ENCODE data around the gene ANKRD13A.
"Not testable (repeated sequence)": the region's sequence is repeated elsewhere in the genome, so short reads cannot be mapped to it uniquely, and the experiment has no call there.

The ANKRD13A gene

DNA sequence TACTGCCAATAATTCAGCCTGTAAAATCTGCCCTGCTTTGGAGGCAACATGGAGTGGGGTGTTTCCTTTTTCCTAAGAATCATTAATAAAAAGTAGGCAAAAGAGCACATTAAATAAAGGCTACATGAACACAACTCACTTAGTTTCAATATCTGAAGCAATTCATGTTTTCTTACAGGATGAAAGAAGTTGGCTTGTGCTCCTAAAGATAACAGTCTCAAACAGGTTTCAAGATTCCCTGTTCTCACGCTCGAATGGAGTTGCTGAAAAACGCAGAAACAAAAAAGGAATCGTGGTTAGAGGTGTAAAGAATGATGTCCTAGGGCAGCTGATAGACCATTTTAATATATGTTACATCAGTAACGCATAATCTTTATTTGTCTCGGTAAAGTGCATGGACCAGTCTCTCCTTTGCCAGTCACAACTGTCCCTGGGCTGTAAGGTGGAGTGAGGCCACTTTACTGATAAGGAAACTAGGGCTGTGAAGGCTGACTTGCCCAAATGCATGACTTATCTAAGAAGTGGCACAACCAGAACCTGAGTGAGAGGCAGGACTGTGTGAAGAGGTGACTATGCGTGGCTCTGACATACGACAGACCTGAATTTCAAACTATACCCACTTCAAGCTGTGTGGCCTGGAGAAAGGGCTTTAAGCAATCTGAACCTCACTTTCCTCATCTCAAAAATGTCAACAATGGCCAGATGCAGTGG, 15.6 kb upstream of the ANKRD13A start:
- no peak for DNase-seq (ENCODE audit: low read depth)

- not testable (repeated sequence) for DNase-seq (ENCODE audit: low read depth)
These were observed 13.0 kb upstream of the ANKRD13A start for GRCh38 chr12:109986236-109986635.

- no peak for DNase-seq (ENCODE audit: low read depth)
These were observed 11.6 kb upstream of the ANKRD13A start for GRCh38 chr12:109987615-109988014.

DNA sequence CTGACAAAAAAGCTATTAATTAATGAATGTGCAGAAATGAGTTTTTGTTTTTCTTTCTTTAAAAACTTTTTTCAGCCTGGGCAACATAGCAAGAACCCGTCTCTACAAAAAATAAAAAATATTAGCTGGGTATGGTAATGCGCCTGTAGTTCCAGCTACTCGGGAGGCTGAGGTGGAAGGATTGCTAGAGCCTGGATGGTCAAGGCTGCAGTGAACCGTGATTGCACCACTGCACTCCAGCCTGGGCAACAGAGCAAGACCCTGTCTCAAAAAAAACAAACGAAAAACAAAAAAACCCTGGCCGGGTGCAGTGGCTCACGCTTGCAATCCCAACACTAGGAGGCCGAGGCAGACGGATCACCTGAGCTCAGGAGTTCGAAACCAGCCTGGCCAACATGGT, 11.0 kb upstream of the ANKRD13A start:
- no peak for DNase-seq (ENCODE audit: low read depth)

- no peak for DNase-seq (ENCODE audit: low read depth)
These were observed 10.3 kb upstream of the ANKRD13A start for GRCh38 chr12:109988903-109989302.

- no peak for DNase-seq (ENCODE audit: low read depth)
These were observed 9.8 kb upstream of the ANKRD13A start for GRCh38 chr12:109989380-109989779.

- no peak for DNase-seq (ENCODE audit: low read depth)
These were observed 7.6 kb upstream of the ANKRD13A start for GRCh38 chr12:109991586-109991985.

DNA sequence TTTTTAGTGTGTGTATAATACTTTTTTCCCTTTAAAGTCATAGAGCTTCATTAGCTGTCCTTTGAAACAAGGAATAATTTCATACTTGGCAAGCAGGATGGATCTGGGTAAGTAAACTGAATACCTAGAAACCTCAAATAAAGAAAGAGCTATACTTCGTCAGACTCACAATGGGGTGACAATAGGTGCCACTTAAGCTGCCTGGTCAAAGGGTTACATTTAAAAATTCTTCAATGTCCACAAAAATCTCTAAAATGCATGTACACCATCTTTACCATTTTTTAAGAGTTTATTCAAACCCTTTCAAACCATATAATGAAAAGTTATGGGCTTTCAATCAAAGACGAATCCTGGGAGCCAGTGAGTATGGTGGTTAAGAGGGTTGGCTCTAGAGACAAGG, 6.1 kb upstream of the ANKRD13A start:
- DNase-seq (ENCODE audit: low read depth) = no peak

DNA sequence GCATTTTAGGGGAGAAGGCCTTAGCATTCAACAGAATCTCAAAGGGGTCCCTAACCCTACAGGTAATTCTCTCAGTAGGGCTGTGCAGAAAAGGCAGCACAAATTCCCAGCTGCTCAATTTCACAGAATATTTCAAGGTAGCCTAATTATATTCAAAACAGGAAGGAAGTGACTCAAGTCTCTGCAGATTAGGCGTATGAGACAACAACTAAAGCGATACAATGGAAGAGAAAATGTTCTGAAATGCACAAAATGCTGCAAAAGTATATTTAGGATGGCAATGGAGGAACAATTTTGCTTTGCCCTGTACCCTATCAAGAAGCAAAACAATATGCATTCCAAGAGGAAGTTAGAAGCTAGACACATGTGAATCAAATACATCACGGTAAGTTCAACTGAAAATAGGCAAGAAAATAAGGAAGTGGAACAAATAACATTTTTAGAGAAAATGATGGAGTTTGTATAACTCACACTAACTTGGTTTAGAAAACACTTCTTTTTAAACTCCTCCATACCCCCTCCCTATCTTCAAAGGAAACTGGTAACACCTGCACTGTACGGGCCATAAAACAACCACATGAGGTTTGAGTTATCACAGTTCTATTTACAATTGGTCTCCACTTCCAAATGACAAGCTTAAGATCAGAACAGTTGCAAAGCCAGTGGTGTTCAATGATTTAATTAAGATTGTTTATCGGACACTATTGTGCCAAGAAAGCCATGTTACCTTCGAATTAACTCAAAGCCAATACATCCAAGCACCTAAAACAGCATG, 4.6 kb upstream of the ANKRD13A start:
- no peak for DNase-seq (ENCODE audit: low read depth)

- DNase-seq (ENCODE audit: low read depth) = no peak
These were observed 3.9 kb upstream of the ANKRD13A start for GRCh38 chr12:109995361-109995685.

GRCh38 chr12:109995686-109996482, 3.3 kb upstream of the ANKRD13A start, which contains the start of gene GIT2:
GIT2 (minus strand) TSS chr12:109996368; CDS start chr12:109996224, 144 bp downstream.
- peak; percentile 91 for DNase-seq (ENCODE audit: low read depth)

- DNase-seq (ENCODE audit: low read depth) = no peak
These were observed 2.8 kb upstream of the ANKRD13A start for GRCh38 chr12:109996483-109996853.

DNA sequence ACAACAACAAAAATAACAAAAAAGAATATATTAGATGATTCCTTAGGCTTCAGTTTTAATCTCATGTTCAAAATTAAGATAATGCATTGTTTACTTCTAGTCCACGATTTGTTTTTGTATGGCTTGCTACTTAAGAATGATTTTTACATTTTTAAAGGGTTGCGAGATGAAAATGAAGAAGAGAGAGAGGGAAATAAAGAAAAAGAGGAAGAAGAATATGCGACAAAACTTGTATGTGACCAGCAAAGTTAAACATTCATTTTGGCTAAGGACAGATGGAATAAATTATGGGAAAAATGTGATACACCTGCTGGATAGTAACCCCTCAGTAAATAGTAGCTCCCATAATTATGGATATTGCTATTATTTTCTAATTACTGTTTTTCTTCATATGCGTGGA, 1.8 kb upstream of the ANKRD13A start:
- no peak for DNase-seq (ENCODE audit: low read depth)

DNA sequence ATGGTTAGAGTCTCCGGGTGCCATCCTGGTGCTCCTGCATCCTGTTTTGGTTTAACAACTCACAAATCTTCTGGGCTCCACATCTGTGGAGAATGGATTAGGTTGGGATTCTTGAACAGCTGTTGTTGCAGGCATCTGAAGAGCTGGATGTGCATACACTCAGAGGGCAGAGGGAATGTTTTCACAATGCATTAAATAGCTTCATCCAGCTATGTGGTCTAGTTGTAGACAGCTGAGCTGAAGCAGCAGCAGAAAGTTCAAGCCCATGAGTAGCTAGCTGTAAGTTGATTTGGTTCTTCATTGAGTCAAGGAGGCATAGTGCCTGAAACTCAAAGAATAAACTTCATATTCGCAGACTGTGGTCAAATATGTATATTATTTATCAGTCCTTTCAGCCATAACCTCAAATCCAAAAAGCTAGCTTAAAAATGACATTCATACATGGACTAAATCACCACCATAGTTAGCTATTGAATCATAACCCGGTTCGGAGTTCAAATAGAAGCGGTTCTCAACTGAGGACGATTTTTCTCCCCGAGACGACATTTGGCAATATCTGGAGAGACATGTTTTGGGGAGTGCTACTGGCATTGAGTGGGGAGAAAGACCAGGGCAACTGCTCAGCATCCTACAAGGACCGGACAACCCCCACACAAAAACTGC, 858 bp upstream of the ANKRD13A start:
- DNase-seq (ENCODE audit: low read depth) = no peak

DNA sequence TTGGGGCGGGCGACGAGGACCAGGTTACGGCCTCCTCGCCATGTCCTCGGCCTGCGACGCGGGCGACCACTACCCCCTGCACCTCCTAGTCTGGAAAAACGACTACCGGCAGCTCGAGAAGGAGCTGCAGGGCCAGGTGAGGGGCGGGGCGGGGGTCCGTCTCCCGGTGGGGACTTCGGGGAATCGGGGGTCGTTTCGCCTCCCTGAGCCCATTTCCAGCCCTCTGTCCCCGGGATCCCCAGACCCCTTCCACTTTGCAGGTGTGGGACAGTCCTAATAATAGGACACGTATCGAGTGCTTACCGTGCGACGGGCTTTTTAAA, 380 bp downstream of the ANKRD13A start:
- no peak for DNase-seq (ENCODE audit: low read depth)

DNA sequence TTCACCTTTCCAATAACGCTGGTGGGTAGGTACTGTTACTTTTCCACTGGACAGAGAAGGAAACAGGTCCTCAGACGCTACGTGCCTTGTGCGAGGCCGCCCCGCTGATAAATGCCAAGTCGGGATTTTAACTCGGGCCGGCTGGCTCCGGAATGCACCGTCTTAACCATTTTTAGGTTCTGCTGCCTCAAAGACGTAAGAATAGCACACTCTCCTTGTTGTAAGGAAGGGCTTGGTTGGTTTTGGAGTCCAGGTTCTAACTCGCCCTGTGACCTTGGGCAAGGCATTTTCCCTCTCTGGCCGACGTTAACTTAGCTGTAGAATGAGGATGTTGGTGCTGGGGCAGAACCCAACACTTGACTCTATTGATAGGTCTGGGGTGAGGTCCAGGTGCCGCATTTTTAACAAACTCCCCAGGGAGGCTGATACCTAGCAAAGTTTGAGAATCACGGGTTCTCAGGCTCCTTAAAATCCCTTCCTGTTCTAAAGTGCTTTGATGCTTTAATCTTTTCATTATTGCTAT, 814 bp downstream of the ANKRD13A start:
- DNase-seq (ENCODE audit: low read depth) = no peak

- DNase-seq (ENCODE audit: low read depth) = no peak
These were observed 2.4 kb downstream of the ANKRD13A start for GRCh38 chr12:110001596-110001995.

DNA sequence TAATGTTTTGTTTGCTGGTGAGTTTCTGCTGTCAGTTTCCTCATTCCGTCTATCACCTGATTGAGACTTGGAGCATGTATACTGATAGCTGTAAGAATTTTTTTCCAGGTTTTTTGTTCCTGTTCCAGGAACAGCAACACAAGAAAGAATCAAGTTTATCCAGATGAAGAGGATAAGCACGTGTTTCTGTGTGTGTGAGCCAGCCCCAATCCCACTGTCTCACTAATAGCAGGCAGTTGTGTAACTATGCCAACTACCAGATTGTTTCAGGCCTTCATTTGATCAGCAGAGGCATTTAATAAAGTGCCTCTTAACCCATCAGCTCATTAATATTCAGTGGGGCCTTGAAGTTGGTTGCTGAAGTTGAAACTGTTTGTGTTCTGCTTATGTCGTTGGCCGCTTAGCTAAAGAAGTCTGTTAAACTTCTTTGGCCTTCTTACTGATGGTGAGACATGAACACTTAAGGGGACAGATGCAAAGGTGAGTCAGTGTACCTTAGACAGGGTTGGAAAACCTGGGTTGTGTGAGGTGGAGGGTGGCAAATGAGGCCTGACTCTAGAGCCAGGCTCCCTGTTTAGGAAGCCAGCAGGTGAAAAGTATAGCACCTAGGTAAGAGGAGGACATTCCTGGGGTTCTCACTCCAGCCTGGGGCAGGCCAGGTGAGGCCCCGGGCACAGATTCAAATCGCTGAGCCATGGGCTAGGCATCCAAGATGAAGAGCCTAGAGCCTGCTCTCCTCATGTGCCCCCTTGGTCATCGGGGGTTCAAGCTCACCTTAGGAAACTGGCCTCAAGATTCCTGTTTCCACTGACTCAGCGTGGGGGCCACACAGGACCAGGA, 3.7 kb downstream of the ANKRD13A start:
- DNase-seq (ENCODE audit: low read depth) = no peak

DNA sequence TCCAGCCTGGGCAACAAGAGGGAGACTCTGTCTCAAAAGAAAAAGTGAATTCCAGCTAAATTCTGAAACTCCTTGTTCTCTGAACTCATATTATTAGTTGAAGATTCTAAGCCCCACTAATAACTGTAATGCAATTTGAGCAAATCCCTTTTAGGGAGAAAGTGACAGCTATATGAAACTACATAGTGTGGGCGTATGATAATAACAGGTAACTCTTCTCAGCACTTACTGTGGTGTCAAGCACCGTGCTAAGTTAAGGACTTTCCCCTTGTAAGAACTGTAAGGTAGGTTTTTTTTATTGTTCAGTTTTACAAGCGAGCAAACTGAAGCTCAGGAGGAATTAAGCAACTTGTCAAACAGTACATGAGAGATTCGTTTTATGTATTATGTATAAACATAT, 5.4 kb downstream of the ANKRD13A start:
- DNase-seq (ENCODE audit: low read depth) = no peak

GRCh38 chr12:110005319-110005973, 6.2 kb downstream of the ANKRD13A start:
- DNase-seq (ENCODE audit: low read depth) = no peak

GRCh38 chr12:110006115-110006514, 6.9 kb downstream of the ANKRD13A start:
- no peak for DNase-seq (ENCODE audit: low read depth)
